Uterus (tissue), 2 donors: ENCODE measurements around the gene CDH6.

Source experiments
- CTCF ChIP-seq, 4 experiments: fragments of 200-600 bp in 2 of 4; fragments of 450-650 bp in 2 of 4; sonication (generic) in 2 of 4; IDR thresholded peaks; one replicate each; pipeline ENCODE4 v1.5.1; 2016 to 2019; ENCODE audit warnings: antibody characterized with exemption in 4 of 4, mild to moderate bottlenecking in 2 of 4, moderate library complexity in 1 of 4
- POLR2A ChIP-seq, 2 donors: fragments of 450-650 bp; IDR thresholded peaks; one replicate each; pipeline ENCODE4 v1.6.1; 2016; ENCODE audit warnings: antibody characterized with exemption in 2 of 2, mild to moderate bottlenecking in 1 of 2, moderate library complexity in 1 of 2

- TF ChIP-seq POLR2A (IDR thresholded peaks at IDR 0.05) (no peak), CTCF (IDR thresholded peaks at IDR 0.05) (no peak)
Observed at GRCh38 chr5:31372124-31372523, 178.6 kb downstream of the CDH6 start.
